C1 segment of cervical spinal cord (tissue), 14 donors: ENCODE results near the gene ASPHD2.
"Not testable (repeated sequence)": the region's sequence is repeated elsewhere in the genome, so short reads cannot be mapped to it uniquely, and the experiment has no call there.

ENCODE experiments used
- DNase-seq, 14 donors: peaks; one replicate each; lab custom pipeline; 2025; lab: John Stamatoyannopoulos, UW

The ASPHD2 gene

DNA sequence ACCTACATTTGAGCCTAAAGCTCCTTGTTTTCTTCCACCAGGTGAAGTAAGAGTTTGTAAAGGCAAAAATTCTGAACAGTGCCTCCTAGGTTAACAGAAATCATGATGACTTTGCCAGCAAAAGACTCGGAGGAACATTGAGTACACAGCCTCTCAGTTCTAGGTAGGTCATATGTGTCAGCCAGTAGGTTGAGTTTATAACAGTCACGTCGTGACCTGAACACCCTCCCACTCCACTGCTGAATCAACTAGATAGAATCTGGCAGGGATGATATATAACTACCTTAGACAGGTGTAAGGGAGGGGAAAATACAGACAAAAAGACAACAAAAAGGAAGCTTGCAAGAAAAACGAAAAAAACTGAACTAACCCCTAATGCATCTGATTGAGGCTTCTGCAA, 12.8 kb upstream of the ASPHD2 start:
- DNase-seq: no peak

DNA sequence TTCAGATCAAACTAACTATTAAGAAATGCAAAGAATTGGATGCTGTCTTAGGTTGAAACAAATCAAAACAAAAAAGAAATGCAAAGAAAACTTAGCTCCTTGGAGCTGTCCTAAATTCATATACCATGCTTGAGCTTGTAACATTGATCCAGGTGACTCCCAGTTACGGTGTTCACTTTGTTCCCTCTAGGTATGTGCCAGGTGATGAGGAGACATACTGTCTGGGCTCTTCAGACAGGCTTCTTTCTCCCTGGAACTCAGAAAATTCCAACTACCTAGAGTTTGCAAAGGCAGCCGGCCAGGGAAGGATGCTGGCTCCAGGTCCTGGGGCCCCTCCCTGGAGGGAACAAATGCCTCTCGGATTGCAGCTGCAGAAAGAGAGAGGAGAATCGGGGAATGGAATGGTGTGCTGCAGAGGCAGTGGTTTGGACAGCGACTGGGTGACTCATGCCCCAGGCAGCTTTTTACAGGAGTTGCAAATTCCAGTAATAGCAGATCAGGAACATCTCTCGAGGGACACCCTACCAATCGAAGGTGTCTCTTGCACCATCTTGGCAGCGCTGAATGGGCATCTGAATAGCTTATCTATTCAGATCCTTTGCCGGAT, 12.3 kb upstream of the ASPHD2 start:
- no peak for DNase-seq

DNA sequence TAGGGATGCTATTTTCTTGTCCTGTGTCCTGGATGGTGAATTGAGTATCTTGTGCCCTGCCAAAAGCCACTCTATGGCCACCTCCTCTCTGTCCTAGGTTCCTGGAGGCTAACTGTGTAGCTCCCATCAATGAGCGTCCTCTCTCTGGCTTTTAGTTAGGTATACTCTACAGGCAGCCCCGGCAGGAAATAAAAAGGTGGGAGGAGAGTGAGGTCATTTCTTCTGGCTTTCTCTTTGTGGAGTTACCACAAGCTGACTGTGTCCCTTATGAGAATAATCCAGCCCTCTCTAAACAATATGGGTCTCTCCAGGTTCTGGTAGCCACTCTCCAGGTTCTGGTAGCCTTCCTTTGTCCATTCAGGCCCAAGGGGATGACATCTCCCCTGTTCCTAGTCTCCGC, 11.7 kb upstream of the ASPHD2 start:
- no peak for DNase-seq

DNA sequence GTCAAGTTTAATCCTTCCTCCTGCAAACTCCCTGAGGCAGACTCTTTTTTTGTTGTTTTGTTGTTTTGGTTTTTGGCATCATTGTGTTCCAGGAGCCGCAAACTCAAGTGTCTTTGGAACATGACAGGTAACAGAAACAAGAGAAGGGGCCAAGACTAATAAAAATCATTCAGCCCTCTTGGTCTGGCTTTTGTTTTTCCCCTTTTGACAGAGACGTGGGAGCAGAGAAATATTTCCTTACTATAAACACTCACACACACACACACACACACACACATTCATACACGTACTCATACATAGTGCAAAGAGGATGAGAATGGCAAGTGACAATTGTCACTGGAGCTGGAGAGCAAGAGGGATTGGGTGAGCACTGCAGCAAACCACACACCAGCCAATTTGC, 10.4 kb upstream of the ASPHD2 start:
- DNase-seq: no peak

DNA sequence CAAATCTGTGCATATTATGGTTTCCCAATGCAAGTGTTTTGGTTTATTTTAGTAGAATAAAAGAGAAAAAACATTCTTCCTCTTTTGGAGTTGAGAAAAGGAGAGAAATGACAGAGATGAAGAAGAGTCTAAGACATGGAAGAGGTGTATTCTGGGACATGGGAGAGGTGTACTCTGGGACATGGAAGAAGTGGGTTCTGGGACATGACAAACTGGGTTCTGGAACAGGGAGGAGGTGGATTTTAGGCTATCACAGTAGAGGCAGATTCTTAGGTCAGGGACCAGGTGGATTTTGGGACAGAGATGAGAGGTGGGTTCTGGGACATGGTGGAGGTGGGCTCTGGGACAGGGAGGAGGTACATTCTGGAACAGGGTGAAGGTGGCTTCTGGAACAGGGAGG, 2.1 kb upstream of the ASPHD2 start:
- DNase-seq: no peak

DNA sequence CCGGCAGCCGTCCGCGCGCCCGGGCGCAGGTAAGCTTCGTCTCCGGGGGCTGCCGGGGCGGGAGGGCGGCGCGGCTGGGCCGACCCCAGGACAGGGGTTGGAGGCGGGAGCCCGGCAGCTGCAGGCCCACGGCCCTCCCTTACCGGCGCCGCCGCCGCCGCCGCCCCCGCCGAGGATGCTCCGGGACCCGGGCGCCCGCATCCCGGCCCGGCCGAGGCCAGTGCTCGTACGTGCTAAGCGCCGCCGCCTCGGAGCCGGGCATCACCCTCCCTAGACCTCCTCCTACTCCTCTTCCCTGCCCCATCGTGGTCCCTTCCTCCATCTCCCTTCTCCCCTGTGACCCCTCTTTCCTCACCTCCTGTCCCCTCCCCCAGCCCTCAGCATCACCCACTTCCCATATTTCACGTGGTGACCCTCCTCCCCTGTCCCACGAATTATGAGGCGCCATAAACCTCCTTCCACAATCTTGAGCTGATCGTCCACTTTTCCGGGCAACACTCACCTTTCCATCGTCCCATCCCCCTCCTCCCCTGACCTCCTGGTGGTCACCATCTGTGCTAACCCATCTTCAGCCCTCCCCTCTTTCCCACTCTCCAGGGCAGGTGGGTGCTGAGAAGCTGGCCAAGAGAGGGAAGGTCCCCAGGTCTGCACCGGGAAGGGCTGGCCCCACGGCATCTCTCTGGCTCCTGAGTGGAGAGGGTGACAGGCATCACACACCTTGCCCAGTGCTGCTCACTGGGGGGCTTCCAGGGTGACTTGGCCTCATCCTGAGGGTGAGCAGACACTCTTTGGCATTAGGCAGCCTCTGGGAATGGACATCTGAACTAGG, 612 bp downstream of the ASPHD2 start:
- DNase-seq: no peak

DNA sequence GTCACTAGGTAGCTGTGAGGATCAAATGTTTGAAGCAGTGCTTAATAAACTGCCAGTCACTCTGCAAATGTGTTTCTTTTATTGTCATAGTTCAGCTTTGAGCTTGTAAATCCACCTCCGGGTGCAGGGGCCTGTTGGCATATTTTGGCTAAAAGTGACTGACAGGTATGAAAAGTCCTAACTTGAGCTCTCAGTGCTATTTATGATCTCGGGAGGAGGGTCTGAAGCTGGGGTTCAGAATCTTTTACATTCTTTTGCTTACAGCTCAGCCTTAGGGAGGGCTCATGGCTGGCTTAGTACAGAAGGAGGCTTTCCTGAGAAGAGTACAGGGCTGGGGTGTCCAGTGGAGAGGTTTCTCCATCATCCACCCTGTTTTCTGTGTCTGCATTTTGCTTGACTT, 1.5 kb downstream of the ASPHD2 start:
- no peak for DNase-seq

DNA sequence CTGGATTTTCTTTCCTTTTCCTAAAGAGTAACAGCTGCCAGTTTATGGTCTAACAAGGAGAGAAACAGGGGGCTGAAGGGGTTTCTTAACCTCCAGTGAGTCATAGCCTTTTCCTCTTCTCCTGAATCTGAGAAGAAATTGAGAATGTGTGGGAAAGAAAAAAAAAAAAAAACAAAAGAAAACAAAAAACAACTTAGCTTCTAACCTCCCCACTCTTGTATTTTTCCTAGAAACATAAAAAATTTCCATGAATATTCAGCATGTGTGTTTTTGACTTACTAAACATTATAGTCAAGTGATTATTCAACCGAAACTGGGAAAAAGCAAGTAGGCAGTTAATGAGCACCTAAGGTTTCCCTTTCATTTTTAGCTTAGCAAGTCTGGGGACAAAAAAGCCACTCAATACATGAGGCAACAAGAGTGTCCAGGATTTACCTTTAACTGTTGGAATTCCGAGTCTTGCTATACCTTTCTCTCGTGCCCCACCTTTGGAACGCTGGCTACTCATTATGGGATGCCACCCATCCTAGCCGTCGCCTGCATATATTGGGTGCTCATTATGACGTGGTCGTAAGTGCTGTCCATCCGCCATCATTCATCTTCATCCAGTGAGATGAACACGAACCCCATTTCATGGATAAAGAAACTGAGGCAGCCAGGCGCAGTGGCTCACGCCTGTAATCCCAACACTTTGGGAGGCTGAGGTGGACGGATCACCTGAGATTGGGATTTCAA, 2.4 kb downstream of the ASPHD2 start:
- no peak for DNase-seq

DNA sequence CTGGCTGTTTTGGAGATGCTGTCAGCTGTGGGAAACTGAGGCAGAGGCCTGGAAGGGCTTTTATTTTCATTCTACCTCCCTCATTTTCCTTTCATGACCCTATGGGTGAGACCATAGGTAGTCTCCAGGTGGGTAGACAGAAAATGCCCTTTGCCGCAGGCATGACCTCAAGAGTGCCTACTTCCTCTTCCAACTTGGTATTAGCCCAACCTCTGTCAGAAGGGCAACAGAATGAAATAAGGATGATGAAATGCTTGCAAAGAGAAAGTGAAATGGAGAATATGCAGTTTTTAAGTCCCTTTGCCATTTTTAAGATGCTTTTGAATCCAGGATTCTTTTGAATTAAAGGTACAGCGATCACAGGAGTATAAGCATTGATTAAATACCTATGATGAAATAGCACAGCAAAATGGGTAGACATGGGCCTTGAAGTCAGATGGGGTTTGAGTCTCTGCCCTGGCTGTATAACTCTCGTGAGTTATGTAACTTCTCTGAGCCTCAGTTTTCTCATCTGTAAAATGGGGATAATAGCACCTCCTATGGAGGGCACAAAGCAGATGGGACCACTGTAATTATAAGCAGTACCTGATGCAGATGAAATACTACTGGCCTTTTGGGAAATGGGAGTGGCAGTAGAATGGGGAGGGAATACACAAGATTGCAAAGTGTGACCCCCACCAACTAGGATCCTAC, 3.7 kb downstream of the ASPHD2 start:
- DNase-seq: no peak

DNA sequence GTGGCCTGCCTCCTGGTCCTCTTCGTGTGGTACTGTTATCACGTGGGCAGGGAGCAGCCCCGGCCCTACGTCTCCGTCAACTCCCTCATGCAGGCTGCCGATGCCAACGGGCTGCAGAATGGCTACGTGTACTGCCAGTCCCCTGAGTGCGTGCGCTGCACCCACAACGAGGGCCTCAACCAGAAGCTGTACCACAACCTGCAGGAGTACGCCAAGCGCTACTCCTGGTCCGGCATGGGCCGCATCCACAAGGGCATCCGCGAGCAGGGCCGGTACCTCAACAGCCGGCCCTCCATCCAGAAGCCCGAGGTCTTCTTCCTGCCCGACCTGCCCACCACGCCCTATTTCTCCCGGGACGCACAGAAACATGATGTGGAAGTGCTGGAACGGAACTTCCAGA, 4.7 kb downstream of the ASPHD2 start:
- DNase-seq: no peak

DNA sequence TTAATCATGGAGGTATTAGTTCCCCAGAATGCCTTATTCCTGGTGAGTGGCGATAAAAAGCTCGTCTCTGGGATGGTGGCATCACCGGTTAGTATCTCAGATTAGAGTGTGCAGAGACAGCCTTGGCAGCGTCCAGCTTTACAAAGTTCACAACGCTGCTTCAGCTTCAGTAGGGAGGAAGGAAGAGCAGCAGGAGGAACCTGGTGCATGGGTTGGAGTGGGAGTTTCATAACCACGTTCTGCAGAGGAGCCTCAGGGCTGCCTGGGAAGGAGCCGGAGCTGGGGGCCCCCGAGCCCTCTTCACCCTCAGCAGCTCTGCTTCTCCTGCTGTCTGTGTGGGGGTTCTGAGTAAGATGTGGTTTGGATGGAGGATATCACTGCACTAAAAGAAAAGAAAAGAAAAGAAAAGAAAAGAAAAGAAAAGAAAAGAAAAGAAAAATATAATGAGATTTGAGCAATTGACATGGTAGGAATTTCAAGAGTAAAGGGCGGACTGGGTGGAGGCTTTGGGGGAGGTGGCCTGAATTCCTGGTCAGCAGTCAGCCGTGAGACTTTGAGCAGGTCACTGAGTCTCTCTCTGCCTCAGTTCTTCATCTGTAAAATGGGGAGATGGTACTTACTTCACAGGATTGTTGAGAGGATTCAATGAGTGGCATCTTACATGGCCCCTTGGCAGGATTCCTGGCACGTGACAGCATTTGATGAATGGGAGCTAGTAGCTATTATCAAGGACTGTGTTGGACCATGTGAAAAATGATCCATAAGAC, 6.5 kb downstream of the ASPHD2 start:
- no peak for DNase-seq

DNA sequence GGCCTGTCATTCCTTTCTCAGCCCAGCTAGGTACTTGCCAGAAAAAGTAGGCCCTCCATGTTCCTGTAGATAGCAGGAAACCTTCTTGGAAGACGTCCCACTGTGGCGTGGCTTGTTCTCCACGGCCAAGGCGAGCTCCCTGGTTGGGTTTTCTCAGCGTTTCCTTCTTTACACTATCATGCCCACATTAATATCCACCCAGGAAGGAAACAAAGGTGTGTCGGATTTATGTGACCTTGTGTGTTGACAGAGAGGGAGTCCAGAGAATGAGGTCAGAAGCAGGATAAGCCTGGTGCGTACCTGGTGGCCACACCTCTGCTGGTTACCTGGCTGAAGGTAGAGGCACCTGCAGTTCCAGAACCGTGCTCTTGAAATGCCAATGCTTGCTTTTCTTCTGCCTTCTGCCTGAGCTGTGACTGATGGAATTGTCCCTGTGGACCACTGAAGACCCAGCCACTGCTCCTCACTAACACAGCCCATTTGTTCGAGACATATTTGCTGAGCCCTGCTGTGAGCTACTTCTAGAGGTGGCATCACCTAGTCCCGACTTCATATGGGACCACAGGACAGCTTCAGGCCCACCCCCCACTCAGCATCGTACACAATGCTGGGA, 7.9 kb downstream of the ASPHD2 start:
- DNase-seq: no peak

DNA sequence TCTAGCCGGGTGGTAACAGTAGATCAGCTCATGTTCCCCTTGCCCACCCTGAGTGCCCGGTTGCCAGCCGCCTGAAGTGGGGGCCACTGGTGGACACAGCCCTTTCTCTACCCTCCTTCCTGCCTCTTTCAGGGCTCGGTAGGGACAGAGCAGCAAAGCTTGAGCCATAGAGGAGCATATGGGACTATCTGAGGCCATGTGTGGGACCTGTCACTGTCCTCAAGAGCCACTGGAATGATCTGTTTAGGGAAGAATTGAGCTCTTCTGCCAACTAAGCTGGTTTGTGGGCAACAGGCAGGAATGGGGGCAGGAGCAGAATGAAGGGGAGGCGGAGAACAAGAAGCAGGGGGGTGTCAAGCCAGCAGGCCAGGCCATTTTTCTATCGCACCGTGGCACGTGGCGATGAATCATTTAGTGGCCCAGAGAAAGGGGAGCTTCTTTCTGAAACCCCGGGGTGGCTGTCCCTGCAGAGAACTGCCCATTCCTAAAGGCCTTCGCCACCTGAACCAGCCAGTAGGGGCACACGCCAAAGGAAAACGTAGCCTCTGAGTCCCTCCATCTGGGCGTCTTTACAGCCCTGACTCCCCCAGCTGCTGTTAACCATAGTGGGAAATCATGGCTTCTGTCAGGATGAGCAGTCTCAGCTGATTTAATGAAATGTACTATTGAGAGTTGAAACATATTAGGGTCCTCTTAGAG, 8.8 kb downstream of the ASPHD2 start:
- DNase-seq: no peak

DNA sequence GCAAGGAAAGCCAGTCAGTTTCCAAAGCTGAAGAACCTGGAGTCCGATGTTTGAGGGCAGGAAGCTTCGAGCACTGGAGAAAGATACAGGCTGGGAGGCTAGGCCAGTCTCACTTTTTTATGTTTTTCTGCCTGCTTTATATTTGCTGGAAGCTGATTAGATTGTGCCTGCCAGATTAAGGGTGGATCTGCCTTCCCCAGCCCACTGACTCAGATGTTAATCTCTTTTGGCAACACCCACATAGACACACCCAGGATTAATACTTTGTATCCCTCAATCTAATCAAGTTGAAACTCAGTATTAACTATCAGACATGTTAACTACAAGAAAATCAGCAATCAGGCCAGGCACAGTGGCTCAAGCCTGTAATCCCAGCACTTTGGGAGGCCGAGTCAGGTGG, 9.7 kb downstream of the ASPHD2 start:
- DNase-seq: not testable (repeated sequence)

DNA sequence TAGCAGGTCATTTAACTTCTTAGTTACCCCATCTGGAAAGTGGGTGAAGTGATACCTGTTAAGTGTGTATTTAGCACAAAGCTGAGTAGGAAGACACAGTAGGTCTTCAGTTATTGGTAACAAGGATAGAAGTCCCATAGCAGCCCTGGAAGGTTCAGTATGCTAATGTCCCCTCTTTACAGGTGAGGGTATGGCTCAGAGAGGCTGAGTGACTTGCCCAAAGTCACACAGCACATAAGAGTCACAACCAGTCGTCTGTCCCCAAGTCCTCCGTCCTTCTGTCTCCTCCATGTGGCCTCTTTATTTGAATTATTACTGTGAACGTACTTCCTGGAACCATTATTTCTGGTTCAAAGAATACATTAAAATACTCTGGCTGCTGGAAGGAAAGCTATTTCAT, 10.5 kb downstream of the ASPHD2 start:
- no peak for DNase-seq

DNA sequence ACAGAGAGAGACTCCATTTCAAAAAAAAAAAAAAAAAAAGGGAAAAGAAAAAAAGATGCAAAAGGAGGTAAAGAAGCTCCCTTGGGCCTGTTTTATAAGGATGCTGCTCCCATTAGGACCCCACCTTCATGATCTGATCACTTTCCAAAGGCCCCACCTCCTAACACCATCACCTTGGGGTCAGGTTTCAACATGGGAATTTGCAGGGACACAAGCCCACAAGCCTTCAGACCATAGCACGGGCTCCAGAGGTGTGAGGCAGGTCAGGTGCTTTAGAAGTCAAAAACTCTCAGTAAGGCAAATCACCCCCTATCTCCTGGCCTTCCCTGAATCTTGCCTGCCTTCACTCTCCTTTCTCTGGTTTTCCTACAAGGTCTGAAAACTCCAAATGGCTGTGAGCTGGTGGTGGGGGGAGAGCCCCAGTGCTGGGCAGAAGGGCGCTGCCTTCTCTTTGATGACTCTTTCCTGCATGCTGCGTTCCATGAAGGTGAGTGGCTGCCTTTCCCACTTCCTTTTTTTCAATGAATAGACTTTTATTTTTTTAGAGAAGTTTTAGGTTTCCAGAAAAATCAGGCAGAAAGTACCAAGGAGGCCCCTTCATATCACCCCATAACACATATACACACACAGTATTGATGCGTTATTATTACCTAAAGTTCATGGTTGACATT, 13.2 kb downstream of the ASPHD2 start:
- no peak for DNase-seq

DNA sequence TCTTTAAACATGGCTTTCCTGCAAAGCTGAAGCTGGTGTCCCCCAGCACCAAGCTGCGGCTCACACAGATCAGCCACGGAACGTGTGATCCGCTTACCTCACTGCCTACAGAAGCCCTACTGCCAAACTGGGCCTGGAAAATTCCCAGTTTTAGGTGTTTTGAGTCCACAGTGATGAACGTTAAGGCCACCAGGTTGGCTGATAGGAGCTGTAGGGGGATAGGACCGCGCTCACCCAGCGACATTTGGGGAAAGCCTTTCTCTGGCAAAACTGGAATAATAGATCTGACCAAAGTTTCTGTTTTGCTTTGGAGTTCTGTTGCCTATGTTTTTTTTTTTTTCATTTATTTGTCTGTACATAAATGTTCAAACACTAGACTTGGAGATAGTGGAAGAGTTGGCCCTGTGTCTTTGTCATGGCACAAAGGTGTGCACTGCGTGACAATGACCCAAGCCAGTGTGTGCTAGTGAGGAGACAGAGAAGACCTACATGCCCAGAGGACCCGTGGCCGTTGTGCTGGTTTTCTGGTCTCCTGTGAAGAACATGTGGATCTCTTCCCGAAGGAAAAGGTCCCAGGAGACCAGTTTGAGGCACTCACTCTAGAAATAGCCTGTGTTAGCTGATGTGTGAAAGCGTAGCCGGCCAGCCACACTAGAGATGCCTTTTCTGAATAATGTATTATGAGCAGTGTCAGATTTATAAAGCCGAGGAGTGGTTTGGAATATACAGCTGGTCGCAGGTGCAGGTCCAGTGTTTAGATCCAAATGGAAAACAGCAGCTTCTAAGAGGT, 15.0 kb downstream of the ASPHD2 start:
- no peak for DNase-seq

DNA sequence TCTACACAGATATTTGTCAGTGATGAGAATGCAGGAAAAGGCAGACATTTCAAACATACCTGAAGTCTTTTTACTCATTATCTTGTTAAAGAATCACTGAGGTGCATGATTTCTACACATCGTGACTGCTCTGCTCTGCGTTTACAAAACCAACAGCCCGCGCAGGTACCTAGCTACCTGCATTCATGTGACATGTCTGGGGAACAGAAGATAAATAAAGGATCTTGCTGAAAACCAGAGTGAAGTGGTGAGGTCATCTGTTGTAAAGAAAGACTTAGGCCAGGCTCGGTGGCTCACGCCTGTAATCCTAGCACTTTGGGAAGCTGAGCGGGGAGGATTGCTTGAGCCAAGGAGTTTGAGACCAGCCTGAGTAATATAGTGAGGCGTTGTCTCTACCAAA, 15.7 kb downstream of the ASPHD2 start:
- DNase-seq: no peak
